Measurements from ENCODE around the gene CAMK4.
"Not testable (repeated sequence)": the region's sequence is repeated elsewhere in the genome, so short reads cannot be mapped to it uniquely, and the experiment has no call there.

The CAMK4 gene

DNA sequence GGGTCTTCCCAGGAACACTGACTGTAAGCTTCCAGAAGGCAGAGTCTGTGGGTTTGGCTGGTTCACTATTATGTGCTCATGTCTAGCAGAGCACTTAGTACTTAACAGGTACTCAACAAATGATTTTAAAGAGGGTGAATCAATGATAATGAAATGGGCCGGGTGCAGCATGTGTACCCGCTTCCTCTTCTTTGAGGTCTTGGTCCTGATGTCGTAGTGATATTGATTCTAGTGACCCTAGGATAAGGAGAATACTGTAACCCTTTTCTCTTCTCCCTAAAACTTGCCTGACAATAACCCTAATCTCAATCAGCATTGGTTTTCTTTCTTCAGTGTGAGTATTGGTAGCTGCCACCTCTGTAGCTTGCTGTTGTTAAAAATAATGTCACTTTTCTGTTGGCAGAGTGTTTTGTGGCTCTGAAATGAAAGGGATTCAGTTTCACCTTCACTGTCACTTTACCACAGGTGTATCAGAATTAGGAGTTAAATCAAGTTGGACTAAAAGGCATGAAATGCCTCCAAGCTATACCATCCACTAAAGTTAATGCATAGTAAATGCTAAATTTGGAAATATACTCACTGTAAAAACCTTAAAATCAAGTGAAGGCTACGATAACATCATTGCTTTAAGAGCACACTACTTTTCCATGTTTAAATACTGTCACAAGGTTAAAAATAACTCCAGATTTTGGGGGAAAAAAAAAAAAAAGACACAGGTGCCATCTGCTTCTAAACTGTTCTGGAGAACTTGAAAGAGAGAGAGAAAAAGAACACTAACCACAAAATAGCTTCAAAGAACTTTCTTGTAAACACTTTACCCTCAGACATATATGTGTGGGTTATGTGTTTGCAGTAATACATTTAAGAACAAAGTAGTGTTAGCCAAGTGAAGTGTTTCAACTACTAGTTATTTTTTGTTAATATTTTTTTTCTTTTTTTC, 6.0 kb downstream of the CAMK4 start:
- no peak for DNase-seq

DNA sequence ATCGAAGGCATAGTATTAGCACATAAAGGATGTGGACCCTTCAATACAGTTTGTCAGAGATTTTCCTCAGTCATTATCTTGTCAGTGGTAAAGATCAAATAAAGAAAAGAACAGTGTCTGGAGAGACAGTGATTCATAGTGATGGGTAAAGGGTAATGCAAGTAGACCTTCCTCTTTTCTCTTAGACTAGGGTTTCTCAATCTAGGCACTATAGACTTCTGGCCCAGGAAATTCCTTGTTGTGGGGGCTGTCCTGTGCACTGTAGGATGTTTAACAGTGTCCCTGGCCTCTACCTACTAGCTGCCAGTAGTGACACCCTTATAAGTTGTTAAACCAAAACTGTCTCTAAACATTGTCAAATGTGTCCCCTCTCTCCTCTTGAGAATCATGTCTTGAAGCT, 6.9 kb downstream of the CAMK4 start:
- DNase-seq: no peak

DNA sequence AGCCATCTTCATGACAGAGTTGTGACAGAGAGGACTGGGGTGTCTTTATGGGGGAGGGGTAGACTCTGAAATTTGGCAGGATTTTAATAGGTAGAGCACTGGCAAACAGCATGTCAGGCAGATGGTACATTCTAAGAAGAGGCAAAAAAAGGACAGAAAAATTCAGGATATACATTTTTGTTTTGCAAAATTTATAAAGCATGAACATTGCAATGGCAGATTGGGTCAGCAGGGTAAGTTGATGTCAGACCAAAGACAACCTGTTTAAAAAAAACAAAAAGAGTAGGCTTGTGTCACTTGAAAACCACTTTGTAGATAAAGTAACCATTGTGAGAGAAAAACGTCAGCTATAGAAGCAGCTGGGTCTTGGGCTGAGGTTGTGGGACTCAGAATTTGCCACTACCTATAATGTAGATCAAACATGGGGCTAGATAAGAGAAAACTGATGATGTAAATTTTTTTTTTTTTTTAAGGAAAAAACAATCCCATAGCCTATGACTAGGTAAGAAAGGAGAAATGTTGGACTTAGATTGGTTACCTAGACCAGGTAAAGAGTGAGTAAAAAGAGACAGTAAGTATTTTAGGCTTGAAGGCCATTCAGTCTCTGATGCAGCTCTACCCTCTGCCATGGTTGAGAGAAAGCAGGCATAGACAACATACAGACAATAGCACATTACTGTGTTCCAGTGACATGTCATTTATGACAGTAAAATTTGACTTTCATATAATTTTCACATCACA, 8.3 kb downstream of the CAMK4 start:
- DNase-seq: peak; percentile 55

DNA sequence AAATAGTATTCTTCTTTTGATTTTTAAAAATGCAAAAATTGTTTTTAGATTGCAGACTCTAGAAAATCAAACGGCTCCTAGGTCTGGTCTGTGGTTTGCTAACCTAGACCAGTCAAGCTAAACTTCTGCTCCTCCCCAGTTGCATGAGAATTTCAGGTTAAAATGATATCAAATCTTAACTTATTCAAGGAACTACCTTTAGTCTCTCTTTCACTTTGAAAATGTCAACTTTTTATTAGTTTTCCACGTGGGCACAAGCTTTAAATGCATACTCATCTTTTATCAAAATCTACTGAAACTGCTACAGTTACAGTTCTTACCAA, 8.8 kb downstream of the CAMK4 start:
- no peak for DNase-seq

DNA sequence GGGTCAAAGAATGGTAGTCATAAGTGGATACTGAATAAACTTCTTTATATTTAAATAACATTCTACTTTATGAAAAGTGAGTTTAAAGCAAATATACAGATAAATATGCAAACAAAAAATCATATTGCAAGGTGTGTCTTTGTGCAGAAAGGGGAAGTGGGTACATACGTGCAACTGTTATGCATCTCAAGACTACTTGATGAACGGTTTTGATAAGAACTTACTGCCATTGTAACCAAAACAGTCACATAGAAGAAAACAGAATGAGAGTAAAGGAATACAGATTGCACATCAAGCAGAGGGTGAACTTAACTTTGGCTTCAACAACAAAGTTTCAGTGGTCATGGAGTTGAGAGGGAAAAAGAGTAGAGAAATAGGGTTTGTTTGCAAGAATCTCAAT, 9.9 kb downstream of the CAMK4 start:
- no peak for DNase-seq

DNA sequence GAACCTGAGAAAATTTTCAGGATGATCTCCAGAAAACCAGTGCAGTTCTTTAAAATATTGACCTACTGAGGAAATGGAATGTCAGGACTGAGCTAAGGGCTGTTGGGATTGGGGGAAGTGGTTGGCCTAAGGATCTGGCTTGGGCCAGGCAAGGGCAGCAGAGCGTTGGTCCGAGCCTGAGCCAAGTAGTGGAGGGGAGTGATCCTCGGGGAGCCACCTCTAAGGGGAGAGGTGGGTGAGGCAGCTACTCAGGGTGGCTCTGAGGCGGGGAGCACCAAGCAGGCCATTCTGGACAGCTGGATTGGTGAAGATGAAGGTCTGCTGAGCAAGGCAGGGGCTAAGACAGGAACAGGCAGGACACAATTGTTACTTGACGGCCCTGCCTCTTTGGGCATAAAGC, 11.5 kb downstream of the CAMK4 start:
- no peak for DNase-seq

DNA sequence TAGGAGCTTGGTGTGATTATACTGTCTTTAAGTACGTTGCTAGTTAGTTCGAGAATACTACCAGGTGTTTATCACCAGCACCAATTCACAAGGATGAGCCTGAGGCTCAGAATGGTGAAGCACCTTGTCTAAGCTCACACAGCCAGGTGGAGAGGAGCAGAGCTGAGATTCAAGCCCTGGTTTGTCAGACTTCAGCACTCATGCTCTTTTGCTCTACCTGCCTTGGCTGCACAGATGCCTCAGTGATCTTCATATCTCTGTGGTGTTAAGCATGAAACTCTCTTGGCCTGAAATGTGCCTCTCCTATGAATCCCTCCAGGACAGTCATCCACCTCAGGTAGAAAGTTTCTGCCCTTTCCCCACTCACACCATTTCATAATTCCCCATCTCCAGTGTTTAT, 12.2 kb downstream of the CAMK4 start:
- no peak for DNase-seq

DNA sequence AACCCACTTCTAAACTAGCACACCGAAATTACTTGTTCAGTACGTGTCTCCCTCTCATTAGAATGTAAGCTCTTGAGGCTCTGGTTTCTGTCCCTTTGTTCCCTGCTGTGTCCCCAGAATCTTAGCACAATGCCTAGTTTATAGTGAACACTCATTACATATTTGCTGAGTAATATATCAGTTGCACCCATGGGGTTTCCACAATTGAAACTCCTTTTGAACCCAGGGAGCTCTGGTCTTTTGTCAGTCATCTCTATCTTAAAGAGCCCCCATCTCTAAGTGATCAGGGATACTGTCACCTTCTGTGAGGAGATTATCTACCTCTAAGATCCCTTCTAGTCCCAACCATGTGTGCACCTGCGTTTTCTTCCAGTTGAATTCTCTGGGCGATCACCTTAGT, 12.8 kb downstream of the CAMK4 start:
- no peak for DNase-seq

DNA sequence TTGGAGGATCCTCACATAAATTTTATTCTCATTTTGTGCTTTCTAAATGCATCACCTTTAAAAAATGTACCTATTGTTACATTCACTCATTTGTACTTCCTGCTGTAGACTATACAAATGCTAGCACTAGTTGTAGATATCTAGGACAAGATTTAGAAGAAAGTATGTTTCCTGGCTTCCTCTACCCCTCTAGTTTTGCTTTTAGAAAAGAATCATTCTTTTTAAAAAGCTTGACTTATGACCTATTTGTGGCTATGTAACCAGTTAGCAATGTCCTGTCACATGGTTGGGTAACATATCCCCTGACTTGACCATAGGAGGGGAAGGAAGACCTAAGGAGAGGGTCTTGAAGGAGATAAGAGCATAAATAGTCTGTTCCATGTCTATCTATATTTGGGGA, 13.3 kb downstream of the CAMK4 start:
- no peak for DNase-seq

DNA sequence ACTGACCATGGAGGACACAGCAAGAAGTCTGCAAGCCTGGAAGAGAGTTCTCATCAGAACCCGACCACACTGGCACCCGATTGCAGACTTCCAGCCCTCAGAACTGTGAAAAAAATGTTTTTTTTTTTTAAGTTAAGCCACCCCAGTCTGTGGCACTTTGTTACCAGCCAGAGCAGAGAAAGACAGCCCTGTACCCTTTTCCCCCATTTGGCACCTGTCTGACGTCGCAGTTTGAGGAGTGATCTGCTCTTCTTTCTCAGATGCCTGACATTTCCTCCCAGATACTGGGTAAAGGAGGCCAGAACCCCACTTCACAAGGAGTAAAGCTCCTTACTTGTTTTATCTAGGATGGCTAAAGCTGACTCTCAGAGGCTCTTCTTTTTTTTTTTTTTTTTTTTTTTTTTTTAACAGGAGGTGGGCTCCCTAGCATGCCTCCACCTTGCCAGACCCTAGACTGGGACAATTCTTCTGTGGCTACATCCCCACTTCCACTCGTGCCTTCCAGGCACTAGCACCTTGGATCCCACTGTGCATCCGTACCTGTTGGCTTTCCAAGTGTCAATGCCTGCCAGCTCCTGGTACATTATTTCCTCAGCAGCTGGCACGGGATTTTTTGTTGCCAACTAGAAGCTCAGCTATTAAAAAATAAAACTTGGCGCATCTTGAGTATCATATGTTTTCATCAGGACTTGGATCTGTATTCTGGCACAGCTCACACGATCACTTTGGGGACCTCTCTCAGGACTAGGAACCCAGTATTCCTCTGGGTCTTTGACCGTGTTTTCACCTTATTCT, 14.4 kb downstream of the CAMK4 start:
- peak; percentile 67 for DNase-seq

DNA sequence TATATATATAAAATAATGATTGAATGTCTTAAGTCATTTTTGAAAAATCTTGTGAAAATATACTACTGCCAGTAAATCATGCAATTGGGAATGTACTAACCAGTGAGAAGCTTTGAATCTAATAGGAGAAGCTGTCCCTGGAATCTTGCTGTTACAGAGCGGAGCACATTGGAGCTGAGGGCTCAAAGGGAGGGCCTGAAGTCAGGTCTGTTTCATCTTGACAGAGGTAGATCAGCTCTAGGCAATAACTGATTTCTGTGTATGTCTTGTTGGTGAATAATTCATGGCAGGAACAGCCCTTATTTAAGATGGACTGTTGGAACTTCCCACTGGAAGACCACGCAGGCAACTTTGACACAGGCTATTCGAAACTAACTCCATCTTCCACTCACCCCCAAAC, 17.5 kb downstream of the CAMK4 start:
- no peak for DNase-seq

DNA sequence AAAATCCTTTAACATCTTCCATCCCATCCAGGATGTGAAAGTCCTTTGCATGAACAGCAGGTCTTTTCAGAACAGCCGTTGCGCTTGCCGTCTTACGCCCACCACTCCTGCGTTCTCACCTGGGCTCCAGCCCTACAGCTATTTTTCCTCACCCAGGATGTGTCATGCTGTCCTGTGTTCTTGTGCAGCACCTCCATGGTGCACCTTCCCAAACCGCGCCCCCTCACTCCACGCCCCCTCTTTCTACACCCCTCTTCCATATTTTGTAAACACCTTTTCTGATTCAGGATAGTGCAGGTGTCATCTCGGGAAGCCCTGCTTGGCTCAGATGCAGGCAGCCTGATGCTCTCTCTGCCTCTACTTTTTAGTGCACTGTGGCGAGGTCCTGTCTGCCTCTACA, 18.4 kb downstream of the CAMK4 start:
- DNase-seq: no peak

DNA sequence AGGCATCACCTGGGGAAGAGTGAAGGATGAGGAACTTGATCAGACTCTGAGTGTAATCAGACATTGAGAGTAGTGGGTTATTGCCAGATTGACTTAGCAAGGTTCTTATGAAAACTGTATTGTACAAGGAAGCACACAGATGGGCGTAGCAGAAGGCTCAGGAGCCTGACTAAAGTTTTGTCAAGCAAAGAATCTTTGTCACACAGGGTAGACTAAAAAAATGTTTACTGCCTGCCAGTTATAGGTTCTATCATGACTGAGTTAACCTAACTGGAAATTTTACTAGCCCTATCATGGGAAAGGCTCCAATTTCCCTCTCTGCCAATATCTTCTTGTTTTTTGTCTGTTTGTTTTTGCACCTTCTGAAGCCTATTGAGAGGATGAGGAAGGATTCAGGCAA, 19.1 kb downstream of the CAMK4 start:
- no peak for DNase-seq

DNA sequence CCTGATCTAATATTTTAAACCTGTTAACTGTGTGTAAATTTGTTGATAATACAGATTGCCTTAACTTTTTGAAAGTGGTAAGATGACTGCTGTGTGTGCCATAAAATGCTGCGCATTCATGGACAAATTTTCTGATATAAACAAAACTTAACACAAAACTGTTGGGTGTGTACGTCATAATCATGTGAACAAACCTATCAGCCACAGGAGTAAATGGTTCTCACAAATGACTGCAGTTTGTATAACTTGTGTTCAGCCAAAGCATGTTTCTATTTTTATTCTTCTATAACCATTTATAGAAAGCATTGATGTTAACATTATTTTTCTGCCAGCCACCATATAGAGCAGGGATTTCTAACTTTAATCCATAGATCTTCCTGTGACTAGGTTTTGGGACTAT, 21.5 kb downstream of the CAMK4 start:
- DNase-seq: no peak

DNA sequence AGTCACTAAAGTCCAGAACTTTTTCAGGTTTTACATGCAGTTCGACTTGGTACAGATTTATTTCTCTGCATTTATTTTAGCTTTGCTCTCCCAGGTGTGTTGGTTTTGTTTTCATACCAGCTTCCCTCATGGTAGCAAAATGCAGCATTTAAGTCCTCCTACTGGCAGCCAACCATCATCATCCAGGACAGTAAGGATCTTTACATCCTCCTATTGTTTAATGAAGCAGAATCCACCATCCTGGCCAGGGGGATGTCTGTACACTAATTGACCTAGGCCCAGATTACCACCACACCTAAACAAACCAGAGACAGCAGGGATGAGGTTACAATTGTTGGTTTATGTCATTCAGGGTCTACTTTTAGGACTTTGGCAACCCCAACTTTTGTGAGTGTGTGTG, 22.3 kb downstream of the CAMK4 start:
- DNase-seq: no peak

DNA sequence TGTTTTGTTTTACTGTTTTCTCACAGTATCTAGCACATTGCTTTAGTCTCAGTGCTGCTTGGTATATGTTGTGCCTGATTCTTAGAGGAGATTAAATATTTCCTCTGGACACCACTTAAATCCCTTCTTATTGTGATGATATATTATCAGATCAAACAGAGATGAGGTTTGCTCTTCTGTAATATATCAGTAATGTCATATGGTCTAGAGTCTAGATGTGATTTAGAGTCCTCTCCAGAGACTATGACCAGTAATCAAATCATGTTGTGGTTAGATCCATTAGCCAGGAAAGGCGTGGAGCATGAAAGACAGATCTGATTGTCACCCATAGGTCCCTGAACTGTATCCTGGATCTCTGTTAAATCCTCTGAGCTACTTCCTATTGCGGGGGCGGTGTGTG, 24.4 kb downstream of the CAMK4 start:
- DNase-seq: no peak

DNA sequence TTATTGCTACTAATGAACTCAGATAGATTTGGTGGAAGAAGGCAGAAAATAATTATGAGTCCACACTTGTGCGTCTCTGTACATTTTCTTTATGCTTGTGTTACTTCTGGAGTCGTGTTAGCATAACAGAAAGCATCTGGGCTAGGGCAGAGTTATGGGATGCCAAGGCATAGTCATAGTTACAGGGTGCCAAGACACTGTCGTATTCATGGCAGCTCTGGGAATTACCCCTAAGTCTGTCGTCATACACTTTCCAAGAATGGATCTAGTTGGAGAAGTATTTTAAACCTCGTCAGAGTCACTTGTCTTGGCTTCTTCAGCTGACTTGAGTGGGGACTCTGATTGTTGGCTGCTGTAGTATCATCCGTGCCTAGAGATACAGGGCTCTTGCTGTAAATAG, 27.7 kb downstream of the CAMK4 start:
- peak; percentile 34 for DNase-seq

DNA sequence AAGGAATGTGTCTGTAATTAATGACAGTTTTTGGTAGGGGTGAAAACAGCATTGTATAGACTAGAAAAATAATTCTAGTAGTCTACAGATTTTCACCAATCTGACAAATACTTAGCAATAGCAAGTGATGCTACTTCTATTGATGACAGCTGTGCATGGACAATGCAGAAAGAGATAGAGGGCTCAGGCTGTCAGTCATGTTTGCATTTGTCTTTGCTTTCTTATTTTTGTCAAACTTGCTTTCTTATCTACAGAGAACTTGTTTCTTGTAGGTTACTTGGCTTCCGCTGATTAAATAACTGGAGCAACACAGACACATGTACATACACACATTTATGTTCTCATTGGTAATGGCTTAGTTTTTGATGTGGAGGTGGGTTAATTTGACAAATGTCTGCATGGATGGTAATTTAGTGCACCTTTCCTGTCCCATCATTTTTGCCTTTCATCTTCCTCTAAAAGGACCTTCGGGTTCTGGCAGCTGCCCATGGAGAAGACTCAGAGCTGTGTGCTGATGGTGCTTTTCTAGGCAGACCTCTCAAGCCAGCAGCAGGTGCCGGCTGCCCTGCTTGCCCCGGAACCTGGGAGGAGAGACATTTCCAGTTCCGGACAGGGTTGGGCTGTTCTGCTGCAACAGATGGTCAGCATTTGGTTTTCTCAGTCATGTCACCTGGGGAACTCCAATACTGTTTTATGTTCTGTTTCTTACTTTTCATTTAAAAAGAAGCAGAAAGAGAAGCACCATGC, 28.8 kb downstream of the CAMK4 start:
- no peak for DNase-seq

DNA sequence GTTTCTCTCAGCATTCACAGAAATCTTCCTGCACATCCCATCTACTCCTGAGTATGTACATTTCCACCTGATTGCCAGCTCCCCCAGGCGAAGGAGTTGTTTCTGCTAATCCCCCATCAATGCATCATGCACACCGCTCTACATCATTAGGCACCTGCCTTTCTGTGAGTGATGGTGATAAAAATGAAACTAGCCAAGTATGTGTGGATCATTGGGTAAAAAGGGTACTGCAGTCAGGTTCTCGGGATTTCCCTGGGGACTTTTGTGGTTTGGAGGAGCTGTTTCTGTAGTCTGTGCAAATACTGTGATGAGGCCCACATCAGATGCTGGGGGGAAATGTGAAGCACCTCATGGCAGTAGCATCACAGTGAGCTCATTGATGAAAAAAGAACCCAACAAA, 30.4 kb downstream of the CAMK4 start:
- no peak for DNase-seq

DNA sequence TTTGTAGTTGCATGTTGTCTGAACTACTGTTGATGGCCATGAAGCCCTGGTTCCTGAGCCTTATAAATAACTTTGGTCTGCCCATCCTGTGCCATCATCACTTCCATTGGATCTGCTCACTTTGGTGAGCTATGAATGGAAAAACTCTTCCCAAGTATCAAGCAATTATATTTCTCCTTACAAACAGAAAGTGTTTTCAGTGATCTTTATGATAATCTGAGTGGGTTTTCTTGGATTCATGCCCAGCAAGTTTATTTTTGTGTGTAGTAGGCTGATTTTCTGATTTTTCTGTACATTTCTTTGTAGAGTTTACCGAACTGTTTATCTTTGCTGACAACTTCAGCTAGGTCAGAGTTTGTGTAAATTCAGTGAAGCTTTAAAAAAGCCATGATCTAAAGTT, 31.0 kb downstream of the CAMK4 start:
- DNase-seq: no peak

DNA sequence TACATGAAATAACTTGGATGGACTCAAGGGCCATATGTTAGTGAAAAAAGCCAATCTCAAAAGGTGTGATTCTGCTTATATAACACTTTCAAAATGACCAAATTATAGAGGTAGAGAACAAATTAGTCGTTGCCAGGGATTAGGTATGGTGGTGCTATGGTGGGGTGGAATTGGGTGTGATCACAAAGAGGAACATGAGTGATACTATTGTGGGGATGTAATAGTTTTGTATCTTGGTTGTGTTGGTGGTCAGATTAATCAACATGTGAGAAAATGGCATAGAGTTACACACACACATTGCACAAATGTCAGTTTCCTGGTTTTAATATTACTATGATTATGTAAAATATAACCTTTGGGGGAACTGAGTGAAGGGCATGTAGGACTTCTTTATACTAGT, 31.9 kb downstream of the CAMK4 start:
- DNase-seq: no peak

DNA sequence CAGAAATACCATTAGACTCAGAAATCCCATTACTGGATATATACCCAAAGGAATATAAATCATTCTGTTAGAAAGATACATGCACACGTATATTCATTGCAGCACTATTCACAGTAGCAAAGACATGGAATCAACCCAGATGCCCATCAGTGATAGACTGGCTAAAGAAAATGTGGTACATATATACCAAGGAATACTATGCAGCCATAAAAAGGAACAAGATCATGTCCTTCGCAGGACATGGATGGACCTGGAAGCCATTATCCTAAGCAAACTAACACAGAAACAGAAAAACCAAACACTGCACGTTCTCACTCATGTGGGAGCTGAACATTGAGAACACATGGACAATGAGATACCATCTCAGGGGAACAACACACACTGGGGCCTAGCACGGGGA, 33.4 kb downstream of the CAMK4 start:
- DNase-seq: not testable (repeated sequence)

DNA sequence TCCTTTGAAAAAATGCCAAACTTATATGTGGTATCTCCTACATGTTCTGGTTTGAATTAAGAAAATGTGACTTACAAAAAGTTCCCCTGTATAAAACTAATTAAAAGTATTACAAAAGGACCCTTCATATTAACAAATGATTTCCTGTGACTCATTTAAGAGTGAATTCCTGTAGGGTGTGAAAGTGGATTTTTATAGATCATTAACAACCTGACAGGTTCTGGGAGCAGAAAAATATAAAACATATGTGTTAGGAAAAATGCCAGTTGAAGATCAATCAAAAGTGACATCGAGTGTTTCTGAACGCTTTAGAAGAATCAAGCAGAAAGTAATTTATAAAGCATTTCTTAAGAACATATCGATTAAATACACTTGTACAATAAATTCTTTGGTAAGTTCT, 35.5 kb downstream of the CAMK4 start:
- peak; percentile 50 for DNase-seq
